ENCODE results near the gene TTLL11. TPM values are rescaled to one million over a fixed set of nuclear protein-coding genes. Genes with fewer than 3 reads are reported as not detected.
A peak's percentile ranks its signal among the peaks of the same experiment; 100 is the strongest.

Gene TTLL11
- total RNA-seq, 1 experiment from 2014 or later = 3.8 TPM

DNA sequence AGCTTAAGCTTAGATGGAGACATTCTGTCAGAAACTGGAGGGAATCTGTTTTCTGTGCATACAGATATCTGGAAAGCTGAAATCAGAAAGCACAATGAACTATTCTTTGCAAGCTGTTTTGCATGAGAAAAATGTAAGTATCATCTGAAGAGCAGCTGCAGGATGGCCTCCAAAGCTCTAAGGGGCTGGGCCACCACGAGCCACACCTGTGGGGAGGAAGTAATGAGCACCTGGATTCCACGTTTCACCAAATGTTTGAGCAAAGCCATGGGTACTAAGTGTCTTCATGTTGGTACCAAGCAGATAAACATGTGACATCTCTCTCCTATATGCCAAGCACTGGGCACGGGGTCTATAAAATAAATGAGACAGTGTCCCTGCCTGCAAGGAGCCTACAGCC is 199.3 kb downstream of the TTLL11 start:
- no peak for DNase-seq (ENCODE audit: low read depth in 1 of 2, low spot score in 2 of 2)
- H3K36me3 ChIP-seq = no peaks in the 10 kb centered on the region
- no peaks in the 10 kb centered on the region for H3K9me3 ChIP-seq (replicated peaks)
- H3K4me1 ChIP-seq (replicated peaks) = peaks cover 5% of the 10 kb centered on the region; the same call in 1 of the 2 replicates
- no peak overlapping the region for H3K4me3 ChIP-seq
- H3K27ac ChIP-seq = no peak overlapping the region
- H3K27me3 ChIP-seq (replicated peaks) = no peaks in the 10 kb centered on the region

DNA sequence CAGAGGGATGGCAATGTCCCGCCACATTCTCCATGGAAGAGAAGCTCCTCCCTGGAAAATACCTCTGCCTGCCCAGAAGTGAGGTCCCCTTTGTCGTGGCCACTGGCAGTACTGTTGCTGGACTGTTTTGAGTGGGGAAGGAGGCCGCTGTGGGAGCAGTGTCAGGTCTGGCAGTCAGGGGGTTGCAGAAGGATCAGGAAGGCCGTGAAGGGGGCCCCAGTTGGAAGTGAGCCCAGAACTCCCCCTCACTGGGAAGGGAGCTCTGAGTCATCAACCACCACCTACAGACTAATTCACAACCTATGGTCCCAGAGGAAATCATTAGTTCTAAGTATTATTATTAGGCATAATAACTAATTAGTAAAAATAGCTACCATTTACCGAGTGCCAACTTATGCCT is 200.4 kb downstream of the TTLL11 start:
- H3K4me1 ChIP-seq (replicated peaks) = peaks cover 16% of the 10 kb centered on the region
- DNase-seq (ENCODE audit: low read depth in 1 of 2, low spot score in 2 of 2) = no peak
- no peak overlapping the region for H3K4me3 ChIP-seq
- H3K27ac ChIP-seq = no peak overlapping the region
- no peaks in the 10 kb centered on the region for H3K9me3 ChIP-seq (replicated peaks)
- no peaks in the 10 kb centered on the region for H3K27me3 ChIP-seq (replicated peaks)
- H3K36me3 ChIP-seq = no peaks in the 10 kb centered on the region

DNA sequence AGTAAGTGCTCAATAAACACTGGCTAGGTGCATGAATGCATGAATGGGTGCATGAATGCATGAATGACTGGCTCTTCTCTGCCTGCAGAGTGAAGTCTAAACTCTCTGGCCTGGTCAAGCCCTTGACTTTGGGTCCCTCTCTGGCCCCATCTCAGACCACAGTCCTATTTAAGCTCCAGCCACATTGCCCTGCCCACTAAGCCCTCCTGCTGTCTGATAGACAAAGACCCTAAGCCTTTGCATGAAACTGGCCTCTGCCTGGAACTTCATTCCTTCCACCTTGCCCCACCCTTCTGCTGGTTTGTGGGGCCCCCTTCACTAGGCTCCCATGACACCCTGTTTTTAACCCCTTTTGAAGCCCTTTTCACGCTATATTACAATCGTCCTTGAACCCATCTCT is 202.4 kb downstream of the TTLL11 start:
- no peak overlapping the region for H3K27ac ChIP-seq
- no peak for DNase-seq (ENCODE audit: low read depth in 1 of 2, low spot score in 2 of 2)
- peaks cover 19% of the 10 kb centered on the region for H3K4me1 ChIP-seq (replicated peaks)

DNA sequence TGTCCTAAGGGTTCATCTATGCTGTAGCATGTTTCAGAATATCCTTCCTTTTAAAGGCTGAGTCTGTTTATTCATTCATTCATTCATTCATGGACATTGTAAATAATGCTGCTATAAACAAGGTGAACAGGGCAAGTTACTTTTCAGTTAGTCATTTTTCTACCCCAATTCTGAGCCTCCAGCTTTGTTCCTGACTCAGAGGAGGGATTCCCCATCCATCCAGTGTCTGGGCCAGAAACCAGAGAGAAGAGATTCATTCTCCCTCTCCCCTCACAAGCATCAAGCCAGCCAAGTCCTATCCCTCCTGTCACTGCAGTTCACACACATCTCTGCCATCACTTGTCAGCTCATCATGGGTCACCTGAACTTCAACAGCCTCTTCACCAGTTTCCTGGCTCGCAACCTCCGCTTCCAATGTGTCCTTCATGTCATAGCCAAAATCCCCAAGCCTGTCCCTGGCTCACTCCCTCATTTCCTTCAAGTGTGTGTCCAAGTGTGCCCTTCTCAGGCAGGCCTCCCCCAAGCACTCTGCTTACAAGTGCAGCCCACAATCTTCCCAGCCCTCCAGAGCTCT is 203.0 kb downstream of the TTLL11 start:
- no peak overlapping the region for H3K27ac ChIP-seq
- no peaks in the 10 kb centered on the region for H3K36me3 ChIP-seq
- H3K4me3 ChIP-seq = no peak overlapping the region
- peaks cover 19% of the 10 kb centered on the region for H3K4me1 ChIP-seq (replicated peaks)
- no peaks in the 10 kb centered on the region for H3K27me3 ChIP-seq (replicated peaks)
- DNase-seq (ENCODE audit: low read depth in 1 of 2, low spot score in 2 of 2) = peak in 1 of 2 experiments; percentile 12
- H3K9me3 ChIP-seq (replicated peaks) = no peaks in the 10 kb centered on the region

More for the DNA sequence above, 202.4 kb downstream of the TTLL11 start:
- Histone ChIP-seq H3K4me3 (no peak overlapping the region), H3K36me3 (no peaks in the 10 kb centered on the region), H3K9me3 (replicated peaks) (no peaks in the 10 kb centered on the region), H3K27me3 (replicated peaks) (no peaks in the 10 kb centered on the region)

DNA sequence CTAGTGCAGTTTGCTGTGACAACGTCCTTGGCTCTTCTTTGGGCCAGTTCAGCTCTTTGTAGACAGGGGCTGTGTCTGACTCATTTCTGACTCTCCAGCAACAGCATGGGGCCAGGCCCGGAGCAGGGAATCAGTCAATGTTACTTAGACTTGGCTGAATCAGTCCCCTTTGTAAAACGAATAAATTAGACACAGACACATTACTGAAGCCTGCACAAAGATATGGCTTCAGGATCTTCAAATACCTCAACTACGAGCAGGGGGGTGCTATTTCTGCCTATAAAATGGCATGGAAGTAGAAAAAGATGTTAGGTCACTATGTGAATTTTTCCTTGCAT is 204.7 kb downstream of the TTLL11 start:
- H3K27ac ChIP-seq = no peak overlapping the region
- H3K9me3 ChIP-seq (replicated peaks) = no peaks in the 10 kb centered on the region
- no peaks in the 10 kb centered on the region for H3K36me3 ChIP-seq
- H3K4me3 ChIP-seq = no peak overlapping the region
- peaks cover 19% of the 10 kb centered on the region for H3K4me1 ChIP-seq (replicated peaks)
- peak in 1 of 2 experiments; percentile 50 for DNase-seq (ENCODE audit: low read depth in 1 of 2, low spot score in 2 of 2)
- no peaks in the 10 kb centered on the region for H3K27me3 ChIP-seq (replicated peaks)

DNA sequence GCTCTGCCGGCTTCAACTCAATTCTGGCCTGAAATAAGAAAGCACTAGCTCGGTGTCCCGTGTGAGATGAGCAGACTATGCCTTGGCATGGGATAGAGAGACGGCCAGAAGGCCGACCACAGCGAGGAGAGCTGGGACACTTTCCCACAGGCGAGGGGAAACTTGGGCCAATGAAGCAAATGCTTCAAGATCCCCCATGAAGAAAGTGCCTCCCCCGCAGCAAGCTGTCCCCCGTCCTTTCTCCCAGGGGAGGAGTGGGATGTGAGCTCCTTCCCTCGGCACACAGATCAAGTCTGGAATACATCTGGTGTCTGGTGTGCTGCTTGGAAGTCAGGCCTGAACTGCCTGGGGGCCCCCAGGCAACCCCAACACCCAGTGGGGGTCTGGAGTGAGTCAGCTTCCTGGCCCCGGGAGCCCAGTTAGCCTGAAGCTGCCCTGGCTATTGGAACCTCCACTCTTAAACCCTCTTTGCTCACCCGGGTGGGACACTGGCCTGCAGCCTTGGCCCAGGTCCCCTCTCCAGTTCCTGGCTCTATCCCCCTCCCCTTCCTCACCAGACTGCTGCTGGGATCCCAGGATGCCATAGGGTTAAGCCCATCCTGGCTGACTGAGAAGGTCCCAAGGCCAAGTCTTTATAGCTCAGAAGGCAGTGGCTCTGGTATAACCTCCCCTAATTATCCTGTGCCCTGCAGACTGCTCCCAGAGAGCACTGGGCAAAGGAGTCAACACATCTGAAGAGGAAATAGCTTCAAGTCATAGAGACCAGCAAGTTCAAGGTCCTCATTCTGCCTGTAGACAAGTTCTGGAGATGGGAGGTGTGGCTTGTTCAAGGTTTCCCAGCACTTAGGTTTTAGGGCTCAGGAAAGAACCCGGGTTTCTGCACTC is 205.3 kb downstream of the TTLL11 start:
- Histone ChIP-seq H3K27me3 (replicated peaks) (no peaks in the 10 kb centered on the region), H3K36me3 (no peaks in the 10 kb centered on the region), H3K4me3 (no peak overlapping the region), H3K9me3 (replicated peaks) (no peaks in the 10 kb centered on the region), H3K27ac (no peak overlapping the region), H3K4me1 (replicated peaks) (peaks cover 19% of the 10 kb centered on the region)
- DNase-seq (ENCODE audit: low read depth in 1 of 2, low spot score in 2 of 2) = no peak

DNA sequence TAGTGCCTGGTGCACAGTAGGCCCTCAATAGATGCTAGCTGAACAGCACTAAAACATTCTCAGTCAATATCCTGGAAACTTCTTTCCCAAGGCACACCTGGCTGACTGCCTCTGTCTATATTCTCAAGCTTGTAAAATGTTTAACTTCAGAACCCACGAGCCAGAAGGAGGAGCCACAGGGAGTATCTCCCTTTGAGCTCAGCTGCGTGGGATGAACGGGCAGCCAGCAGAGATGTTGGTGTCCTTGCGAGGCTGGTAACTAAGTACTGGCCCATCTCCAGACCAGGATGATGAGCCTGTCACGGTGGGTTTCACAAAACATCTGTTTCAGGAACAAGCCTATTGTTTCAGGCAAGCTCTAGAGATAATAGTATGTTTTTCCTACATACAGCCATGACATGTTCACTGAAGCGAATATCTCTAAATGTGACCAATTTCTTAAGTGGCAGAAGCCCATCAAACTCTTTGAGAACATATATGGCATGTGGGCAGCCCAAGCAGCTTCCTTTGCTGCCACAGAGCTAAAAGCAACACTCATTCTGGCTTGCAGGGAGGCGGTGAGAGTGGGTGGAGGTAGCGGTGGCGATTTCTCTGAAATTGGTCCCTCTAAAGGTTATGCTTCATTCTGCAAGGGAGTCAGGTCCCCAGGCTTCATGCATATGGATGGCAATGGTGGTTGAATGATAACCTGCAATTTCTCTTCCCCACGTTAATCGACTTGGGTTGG is 206.2 kb downstream of the TTLL11 start:
- no peak for DNase-seq (ENCODE audit: low read depth in 1 of 2, low spot score in 2 of 2)
- no peaks in the 10 kb centered on the region for H3K9me3 ChIP-seq (replicated peaks)
- peaks cover 19% of the 10 kb centered on the region for H3K4me1 ChIP-seq (replicated peaks)
- H3K27me3 ChIP-seq (replicated peaks) = no peaks in the 10 kb centered on the region
- H3K4me3 ChIP-seq = no peak overlapping the region
- no peak overlapping the region for H3K27ac ChIP-seq
- no peaks in the 10 kb centered on the region for H3K36me3 ChIP-seq

DNA sequence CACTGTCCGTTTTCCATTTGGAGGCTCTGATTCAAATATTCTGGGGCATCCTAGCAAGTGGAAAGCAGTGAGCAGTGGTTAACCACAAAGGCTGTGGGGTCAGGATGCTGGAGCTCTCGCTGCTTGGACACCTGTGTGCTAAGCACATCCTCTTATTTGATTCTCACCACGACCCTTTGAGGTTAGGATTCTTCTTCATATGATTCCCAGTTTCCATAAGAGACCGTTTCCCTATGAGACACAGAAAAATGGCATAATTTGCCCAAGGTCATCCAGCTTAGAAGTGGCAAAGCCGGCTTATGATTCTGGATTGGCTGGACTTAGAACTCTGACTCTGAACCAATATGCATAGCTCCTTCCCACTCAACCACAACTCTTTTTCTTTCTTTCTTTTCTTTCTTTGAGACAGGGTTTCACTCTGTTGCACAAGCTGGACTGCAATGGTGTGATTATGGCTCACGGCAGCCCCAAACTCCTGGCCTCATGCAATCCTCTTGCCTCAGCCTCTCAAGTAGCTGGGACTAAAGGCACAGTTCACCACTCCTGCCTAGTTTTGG is 207.7 kb downstream of the TTLL11 start:
- Histone ChIP-seq H3K9me3 (replicated peaks) (no peaks in the 10 kb centered on the region), H3K4me1 (replicated peaks) (peaks cover 19% of the 10 kb centered on the region), H3K36me3 (no peaks in the 10 kb centered on the region), H3K27me3 (replicated peaks) (no peaks in the 10 kb centered on the region), H3K4me3 (no peak overlapping the region), H3K27ac (no peak overlapping the region)
- DNase-seq (ENCODE audit: low read depth in 1 of 2, low spot score in 2 of 2) = no peak

DNA sequence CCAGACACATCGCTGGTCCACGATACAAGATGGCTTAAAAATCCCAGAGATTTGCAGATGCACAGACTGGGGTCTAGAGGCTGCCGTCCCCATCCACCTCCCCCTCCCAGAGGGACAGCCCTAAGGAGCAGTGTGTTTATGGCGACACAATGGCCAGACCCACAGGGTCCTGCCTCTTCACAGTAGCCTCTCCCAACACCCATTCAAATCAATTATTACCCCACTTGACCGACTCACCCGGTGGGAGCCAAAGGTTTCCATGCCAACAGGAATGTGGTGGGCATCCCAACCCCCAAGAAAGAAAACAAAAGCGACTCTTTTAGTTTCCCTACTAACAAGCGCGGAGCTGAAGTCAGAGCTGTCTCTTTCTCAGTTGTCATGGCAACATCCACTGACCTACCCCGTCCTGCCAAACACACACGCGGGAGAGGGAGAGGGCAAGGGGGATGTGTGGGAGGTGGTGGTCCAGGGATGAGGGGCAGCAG is 209.0 kb downstream of the TTLL11 start:
- Histone ChIP-seq H3K27ac (no peak overlapping the region), H3K27me3 (replicated peaks) (no peaks in the 10 kb centered on the region), H3K4me3 (no peak overlapping the region), H3K9me3 (replicated peaks) (no peaks in the 10 kb centered on the region), H3K4me1 (replicated peaks) (peaks cover 15% of the 10 kb centered on the region), H3K36me3 (no peaks in the 10 kb centered on the region)
- no peak for DNase-seq (ENCODE audit: low read depth in 1 of 2, low spot score in 2 of 2)

DNA sequence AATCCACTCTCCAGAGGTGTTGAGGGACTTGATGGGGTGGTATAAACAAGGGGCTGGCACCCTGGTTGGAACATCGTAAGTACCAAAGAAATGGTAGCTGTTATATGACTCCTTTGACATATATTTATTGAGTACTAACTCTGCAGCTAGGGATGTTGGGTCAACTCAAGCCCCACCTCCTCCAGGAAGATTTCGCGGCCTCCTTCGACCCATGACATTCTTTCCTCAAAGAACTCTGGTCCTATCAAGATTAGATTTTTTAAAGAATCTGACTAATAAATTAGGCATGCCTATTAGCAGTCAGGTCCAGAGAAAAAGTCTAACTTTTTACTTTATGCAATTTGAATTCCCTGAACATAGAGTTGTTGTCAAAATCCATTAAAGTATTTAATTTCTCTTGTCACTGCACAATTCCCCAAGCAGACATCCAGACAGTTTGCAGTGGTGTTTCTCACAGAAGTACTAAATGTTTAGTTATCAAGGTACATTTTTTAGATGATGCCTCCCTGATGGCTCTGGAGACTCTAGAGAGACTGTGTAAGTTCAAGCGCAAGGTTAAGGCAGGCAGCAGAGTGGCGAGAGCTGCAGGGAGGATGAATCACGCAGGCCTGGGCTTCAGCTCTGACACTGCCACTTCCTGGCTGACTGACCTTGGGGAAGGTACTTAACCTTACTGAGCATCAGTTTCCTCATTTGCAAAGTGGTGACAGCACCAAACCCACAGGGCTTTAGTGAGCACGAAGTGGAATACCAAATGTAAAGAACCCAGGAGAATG is 209.6 kb downstream of the TTLL11 start:
- DNase-seq (ENCODE audit: low read depth in 1 of 2, low spot score in 2 of 2) = no peak
- Histone ChIP-seq H3K36me3 (no peaks in the 10 kb centered on the region), H3K27me3 (replicated peaks) (no peaks in the 10 kb centered on the region), H3K4me3 (no peak overlapping the region), H3K4me1 (replicated peaks) (peaks cover 11% of the 10 kb centered on the region), H3K27ac (no peak overlapping the region), H3K9me3 (replicated peaks) (no peaks in the 10 kb centered on the region)

DNA sequence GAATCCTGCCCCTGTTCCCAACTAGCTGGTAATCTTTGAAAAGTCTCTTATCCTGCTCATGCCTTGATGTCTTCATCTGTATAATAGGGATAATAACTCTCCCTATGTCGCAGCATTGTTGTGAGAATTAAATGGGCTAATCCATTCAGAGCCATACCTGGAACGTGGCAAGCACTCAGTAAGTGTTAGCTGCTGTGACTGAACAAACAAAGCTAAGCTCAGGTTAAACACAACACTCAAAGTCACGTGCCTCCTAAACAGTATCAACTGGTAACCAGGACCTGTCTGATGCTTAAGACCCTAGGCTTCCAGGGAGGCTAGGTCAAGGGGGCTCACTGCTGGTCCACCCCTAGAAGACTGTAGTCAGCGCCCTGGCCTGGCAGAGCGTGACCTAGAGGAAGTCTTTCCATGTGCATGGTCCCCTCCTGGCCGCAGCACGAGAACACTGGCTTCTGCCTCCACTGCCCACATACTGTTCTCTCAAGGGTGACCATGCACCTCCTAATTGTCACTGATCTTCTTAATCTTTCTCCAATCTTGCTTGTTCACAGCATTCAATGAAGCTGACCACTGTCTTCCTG is 211.1 kb downstream of the TTLL11 start:
- Histone ChIP-seq H3K36me3 (no peaks in the 10 kb centered on the region), H3K4me1 (replicated peaks) (no peaks in the 10 kb centered on the region), H3K27ac (no peak overlapping the region), H3K27me3 (replicated peaks) (no peaks in the 10 kb centered on the region), H3K9me3 (replicated peaks) (no peaks in the 10 kb centered on the region), H3K4me3 (no peak overlapping the region)
- no peak for DNase-seq (ENCODE audit: low read depth in 1 of 2, low spot score in 2 of 2)

DNA sequence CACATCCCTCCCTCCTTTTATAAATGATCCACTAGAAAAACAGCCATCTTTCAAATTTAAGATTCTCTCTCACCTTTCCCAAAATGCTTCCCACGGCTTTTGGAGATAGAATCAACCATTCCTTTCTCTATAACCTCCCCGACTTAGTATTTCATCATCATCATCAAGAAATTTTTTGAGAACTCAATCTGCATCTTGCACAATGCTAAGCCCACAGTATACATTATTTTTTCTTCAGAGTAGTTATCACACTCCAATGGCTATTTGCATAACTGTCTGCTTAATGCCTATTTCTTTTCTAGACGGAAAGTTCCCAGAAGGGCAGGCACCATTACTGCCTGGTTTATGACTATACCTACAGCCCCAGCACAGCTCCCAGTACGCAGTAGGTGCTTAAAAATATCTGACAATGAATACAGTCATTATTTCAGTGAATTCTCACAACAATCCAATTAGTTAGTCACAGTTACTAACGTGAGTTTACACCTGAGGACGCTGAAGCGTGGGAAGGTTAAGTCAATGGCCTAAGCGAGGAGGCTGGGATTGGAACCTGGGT is 212.7 kb downstream of the TTLL11 start:
- Histone ChIP-seq H3K9me3 (replicated peaks) (no peaks in the 10 kb centered on the region), H3K27ac (no peak overlapping the region), H3K27me3 (replicated peaks) (no peaks in the 10 kb centered on the region), H3K4me1 (replicated peaks) (no peaks in the 10 kb centered on the region), H3K4me3 (no peak overlapping the region), H3K36me3 (no peaks in the 10 kb centered on the region)
- no peak for DNase-seq (ENCODE audit: low read depth in 1 of 2, low spot score in 2 of 2)
